ENCODE results near the gene UTS2.

DNA sequence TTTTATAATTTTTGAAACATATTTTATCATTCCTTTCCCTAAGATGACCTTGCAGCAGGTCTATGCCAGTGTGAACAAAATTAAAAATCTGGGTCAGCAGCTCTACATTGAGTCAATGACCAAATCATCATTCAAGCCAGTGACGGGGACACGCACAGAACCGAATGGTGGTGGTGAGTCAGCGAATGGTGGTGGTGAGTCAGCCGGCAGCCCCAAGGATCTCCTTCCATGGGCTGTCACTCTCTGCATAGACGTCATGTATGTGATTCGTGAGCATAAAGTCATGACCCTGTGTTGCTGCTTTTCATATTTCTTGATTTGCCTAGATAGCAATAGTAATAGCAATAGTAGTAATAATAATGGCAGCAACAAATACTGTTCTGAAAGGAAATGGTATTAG is 42.5 kb downstream of the UTS2 start:
- TF ChIP-seq POLR2A (IDR thresholded peaks at IDR 0.05; ENCODE audit: low read depth, low read length), result no peak
- TF ChIP-seq, protein P1, sequence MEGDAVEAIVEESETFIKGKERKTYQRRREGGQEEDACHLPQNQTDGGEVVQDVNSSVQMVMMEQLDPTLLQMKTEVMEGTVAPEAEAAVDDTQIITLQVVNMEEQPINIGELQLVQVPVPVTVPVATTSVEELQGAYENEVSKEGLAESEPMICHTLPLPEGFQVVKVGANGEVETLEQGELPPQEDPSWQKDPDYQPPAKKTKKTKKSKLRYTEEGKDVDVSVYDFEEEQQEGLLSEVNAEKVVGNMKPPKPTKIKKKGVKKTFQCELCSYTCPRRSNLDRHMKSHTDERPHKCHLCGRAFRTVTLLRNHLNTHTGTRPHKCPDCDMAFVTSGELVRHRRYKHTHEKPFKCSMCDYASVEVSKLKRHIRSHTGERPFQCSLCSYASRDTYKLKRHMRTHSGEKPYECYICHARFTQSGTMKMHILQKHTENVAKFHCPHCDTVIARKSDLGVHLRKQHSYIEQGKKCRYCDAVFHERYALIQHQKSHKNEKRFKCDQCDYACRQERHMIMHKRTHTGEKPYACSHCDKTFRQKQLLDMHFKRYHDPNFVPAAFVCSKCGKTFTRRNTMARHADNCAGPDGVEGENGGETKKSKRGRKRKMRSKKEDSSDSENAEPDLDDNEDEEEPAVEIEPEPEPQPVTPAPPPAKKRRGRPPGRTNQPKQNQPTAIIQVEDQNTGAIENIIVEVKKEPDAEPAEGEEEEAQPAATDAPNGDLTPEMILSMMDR (conservative IDR thresholded peaks at IDR 0.05; ENCODE audit: low read depth, low read length), result no peak
- TF ChIP-seq MAZ (IDR thresholded peaks at IDR 0.05; ENCODE audit: borderline replicate concordance, low read depth, low read length), result no peak
- TF ChIP-seq SMC3 (IDR thresholded peaks at IDR 0.05; ENCODE audit: low read depth, low read length), result no peak
- no peak for TF ChIP-seq CHD1 (IDR thresholded peaks at IDR 0.05; ENCODE audit: low read depth, low read length)
- no peak for TF ChIP-seq RCOR1 (IDR thresholded peaks at IDR 0.05; ENCODE audit: insufficient replicate concordance, low read length)
